Left colon (tissue), 2 donors: Measurements from ENCODE around the gene ZSCAN32. TPM values are rescaled to one million over a fixed set of nuclear protein-coding genes. Genes with fewer than 3 reads are reported as not detected.

Source experiments
- ATAC-seq: fragments of 200-7000 bp; cut with Tn5 transposase; one replicate; pipeline ENCODE4 v1.9.1; 2020; ENCODE audit warnings: mild to moderate bottlenecking, moderate library complexity
- DNase-seq, 2 donors: peaks; one replicate each; pipeline ENCODE4 v3.0.0-alpha.2; 2020
- intact Hi-C, 2 donors: fragments of 100-400 bp; cut with DNase I in 1 of 2; cut with micrococcal nuclease in 1 of 2; formaldehyde crosslinking; loops; one replicate each; pipeline versions ENCODE4 v1.11.2 to v1.14.0; 2022; cut with DNase I, micrococcal nuclease
- long read RNA-seq: library from polyadenylated mRNA; unstranded; transcript quantifications from one replicate; pipeline ENCODE4 v2.0.0, GENCODE V29; 2021
- total RNA-seq, 2 donors: library from RNA; stranded (reverse); fragmentation: NEBNext Ultra II Directional; extraction: Animal tissue kit (Norgen Biotek cat#: 25700); gene quantifications; one replicate each; pipeline ENCODE4 v1.2.1, GENCODE V29; 2021
- donor health status: DM: no; HTN: no; CAD: no.
- donor health status: DM: yes; HTN: yes; CAD: no.

The ZSCAN32 gene
- 10 to 100 TPM; 10.1 to 12.5 TPM for total RNA-seq
- long read RNA-seq, partial matches to known transcripts = 0 of 13 reads
- long read RNA-seq, other reads (novel, unspliced or antisense) = 7 of 13 reads

DNA sequence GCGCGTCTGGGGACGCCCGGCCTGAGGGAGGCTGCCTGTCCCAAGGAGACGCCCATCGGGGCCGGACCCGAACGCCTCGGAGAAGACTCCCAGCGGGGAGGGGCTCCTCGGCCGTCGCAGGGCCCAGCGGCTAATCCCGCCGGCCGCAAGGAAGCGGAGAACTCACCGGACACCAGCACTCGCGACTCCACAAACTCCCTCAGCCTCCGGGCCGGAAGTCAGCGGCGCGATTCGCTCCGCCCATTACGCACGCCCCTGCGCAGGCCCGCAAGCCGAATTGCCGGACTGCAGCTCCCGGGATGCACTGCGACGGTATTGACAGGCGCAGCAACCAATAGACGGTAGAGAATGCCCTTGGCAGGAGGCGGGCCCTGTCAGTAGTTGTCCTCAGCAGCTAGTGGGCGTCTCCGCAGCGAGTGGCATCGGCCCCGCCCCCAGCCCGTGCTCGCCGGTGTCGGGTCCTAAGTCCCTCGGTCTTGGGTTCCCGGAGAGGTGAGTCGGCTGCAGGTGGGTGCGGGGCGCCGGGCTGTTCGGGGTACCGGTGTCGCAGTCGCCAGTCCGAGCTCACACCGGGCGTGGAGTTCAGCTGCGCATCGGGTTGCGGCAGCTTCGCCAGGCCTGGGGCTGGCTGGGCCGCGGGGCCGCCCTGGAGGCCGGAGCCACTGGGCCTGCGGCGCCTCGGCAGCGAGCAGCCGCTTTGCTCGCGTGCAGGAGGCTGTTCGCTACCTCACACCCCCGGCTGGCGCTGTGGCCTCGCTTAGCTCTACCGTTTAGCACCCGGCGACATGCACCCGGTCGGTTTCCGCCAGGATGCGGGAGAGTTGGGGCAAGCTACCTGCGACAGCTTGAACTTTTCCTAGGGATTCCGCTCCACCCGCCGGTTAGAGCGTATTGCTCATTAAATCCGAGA is at the start of gene ZSCAN32, which contains the start of gene ZNF174:
Gene ZSCAN32 (minus strand): TSS at position 226 of the 910 bp plus-strand sequence. CDS start 3,447 bp downstream, outside the sequence.
Gene ZNF174 (plus strand): TSS at position 437 of the 910 bp plus-strand sequence. CDS start 790 bp downstream, outside the sequence.
- DNase-seq (peak; percentile 97 to 99), ATAC-seq (peak; percentile 98)
- intact Hi-C loops = no loop called here

DNA sequence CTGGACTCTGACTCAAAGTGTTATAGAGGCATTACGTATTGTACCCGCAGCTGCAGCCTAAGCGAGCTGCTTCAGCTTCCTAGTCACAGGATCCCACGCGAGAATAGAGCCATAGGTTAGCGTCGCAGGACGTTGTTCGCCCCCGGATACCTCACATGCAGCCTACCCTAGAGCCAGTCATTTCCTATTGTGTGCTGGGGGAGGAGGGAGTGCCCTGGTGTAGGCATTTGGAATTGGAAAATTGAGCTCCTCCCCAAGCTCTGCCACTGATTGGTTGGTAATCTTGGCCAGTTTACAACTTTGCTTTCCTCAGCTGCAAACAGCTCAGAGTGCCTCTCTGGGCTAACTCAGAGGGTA is 43.2 kb upstream of the ZSCAN32 start:
- ATAC-seq (peak; percentile 86), DNase-seq (peak; percentile 18 to 41)
- intact Hi-C loops = no loop called here

DNA sequence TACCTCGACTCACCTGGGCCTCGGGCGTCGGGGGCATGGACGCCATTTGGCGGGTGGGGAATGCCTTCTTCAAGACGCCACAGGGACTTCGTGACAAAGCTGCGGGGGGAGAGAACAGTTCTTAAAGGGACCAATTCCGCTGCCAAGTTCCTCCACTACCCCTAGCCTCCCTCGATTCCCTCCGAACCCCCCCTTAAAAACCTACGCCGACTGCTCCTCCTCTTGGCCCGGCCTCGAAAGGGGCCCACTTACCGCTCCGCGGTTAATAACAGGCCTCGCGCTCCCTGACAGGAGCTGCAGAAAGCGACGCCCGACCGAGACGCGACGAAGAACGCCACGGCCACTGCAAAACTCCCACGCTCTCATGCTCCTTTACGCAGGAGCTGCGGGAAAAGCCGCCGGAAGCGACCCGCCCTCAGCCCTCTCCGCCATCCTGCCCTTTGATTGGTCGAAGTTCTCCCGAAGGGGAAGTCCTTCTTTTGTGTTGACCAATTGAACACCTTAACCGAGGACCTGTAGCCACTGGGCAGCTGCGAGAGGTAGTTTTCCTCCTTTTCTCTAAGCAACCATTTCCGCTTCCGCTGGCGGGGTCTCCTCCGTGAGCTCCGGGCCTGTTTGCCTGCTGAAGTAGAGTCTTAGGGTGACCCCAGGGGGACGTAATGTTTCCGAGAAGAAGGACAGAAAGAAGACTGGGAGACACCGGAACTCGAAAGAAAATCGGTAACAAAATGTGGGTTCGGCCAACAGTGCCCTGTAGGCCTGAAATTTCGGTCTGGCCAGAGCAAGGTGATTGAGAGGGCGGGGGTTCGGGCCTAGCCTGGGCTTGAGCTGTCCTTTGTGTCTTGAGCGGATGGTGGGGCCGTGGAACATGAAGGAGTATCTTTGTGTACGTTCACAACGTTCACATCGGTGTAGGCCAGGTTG is 42.6 kb upstream of the ZSCAN32 start, which contains the start of the genes NAA60 and ZNF597:
Gene NAA60 (plus strand): TSS at position 573 of the 924 bp plus-strand sequence. CDS start 32,548 bp downstream, outside the sequence.
Gene ZNF597 (minus strand): TSS at position 397 of the 924 bp plus-strand sequence. CDS start 351 bp downstream, at position 46.
- intact Hi-C loops = no loop called here

DNA sequence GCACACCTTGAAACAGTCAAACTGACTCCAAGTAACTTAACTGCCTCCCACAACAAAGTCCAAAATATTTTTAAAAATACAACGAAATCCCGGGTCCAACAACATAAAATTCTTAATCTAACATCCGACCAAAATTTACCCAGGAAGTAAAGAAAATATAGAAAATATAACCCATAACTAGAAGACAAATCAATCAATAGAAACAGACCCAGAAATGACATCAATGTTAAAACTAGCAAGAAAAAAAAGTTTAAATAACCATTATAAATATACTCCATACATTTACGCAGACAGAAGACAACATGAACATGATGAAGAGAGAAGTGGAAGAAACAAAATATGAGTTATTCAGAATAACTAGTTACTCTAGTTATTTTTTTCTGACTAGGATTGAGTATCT is 38.8 kb upstream of the ZSCAN32 start:
- intact Hi-C loops = no loop called here
- DNase-seq (no peak), ATAC-seq (no peak)

More for the DNA sequence above, 42.6 kb upstream of the ZSCAN32 start, which contains the start of the genes NAA60 and ZNF597:
- DNase-seq = peak; percentile 76 to 87
- ATAC-seq = peak; percentile 98

DNA sequence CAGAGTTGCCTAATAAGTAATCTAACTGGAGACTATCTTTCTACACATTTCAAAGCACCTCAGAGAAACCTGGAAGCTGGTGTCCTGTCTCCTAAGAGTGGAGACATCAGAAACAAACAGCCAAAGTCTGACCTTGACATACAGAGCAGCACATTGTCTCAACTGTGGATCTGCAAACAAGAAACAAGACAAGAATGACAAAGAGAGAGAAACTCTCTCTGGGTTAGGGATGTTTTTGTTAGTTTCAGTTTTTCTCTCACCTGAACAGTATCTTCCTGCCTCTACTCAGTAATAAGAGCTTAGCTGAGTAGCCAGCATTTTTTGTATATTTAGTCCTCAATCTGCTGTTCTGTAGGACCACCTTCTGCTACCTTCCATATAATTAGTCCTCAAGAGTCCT is 33.6 kb upstream of the ZSCAN32 start:
- intact Hi-C loops = no loop called here
- DNase-seq (no peak), ATAC-seq (no peak)

DNA sequence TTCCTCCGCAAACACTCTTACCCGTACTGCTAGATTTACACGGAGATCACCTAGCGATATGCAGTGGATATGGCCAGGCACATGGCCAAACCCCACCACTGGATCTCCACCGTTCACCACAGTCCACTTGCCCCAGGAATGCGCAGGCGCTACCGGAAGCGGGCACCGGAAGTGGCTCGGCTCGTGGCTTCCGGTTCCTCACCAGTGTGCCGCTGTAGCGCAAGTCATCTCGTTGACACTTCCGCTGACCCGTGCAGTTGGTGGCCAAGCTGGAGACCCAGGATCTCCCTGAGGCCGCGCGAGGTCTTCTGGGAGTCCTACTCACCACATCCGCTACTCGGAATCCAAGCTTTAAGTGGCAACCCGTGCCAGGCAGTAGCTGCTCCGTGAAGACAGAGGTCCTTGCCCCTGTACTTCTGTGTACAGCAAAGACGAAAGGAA is 31.0 kb upstream of the ZSCAN32 start:
- ATAC-seq (peak; percentile 57), DNase-seq (peak; percentile 43 to 51)
- intact Hi-C loops = no loop called here

DNA sequence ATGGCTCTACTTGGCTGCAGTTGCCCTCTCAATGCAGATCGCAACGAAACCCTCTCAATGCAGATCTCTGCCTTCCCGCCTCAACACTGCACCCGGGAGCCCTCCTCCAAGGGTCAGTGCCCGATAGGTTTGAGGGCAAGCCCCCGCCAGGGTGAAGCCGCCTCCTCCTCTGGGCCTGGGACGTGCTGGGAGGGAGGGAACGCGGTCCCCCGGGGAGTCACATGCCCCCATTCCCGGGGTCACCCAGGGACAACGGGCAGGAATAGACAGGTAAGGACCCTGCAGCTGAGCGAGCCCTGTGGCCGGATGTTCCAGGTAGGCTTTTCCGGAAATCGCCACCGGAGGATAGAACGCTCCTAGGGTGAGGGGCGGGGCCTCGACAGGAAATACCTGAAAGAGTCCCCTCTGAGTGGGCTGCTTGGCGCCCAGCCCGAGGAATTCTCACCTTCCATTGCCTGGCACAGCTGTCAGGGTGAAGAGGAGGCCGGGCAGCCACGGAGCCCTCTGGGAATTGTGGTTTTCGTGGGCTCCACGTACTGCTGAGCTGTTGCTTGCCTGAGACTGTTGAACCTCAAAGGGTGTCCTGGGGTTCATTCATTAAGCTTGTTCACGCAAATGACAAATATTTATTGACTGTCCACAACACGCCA is 13.1 kb upstream of the ZSCAN32 start:
- no peak for ATAC-seq
- no peak for DNase-seq
- intact Hi-C loops = loop anchor here in 1 of 2 donors (10.0 kb wide), 1 partner anchor 89 kb away; no protein-coding TSS in a partner anchor

DNA sequence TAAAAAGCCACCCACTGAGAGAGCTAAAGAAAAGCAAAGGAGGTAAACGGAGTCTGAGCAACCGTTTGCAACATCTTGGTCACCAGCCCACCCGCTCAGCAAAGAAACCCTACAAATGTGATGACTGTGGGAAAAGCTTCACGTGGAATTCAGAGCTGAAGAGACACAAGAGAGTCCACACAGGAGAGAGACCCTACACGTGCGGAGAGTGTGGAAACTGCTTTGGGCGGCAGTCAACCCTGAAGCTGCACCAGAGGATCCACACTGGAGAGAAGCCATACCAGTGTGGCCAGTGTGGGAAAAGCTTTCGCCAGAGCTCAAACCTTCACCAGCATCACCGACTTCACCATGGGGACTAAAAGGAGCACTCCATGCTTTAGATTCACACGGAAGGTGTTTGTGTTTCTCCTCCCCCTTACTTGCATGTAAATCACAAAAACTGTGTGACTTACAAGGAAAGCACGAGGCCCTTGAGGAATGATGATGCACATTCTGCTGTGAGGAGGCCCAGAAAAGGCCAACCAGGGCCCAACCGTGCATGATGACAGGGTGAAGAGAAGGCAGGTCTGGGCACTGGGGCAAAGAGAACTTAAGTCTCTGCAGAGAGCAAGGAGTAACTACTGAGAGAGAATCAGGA is 7.9 kb upstream of the ZSCAN32 start:
- intact Hi-C loops = no loop called here
- ATAC-seq (no peak), DNase-seq (no peak)

DNA sequence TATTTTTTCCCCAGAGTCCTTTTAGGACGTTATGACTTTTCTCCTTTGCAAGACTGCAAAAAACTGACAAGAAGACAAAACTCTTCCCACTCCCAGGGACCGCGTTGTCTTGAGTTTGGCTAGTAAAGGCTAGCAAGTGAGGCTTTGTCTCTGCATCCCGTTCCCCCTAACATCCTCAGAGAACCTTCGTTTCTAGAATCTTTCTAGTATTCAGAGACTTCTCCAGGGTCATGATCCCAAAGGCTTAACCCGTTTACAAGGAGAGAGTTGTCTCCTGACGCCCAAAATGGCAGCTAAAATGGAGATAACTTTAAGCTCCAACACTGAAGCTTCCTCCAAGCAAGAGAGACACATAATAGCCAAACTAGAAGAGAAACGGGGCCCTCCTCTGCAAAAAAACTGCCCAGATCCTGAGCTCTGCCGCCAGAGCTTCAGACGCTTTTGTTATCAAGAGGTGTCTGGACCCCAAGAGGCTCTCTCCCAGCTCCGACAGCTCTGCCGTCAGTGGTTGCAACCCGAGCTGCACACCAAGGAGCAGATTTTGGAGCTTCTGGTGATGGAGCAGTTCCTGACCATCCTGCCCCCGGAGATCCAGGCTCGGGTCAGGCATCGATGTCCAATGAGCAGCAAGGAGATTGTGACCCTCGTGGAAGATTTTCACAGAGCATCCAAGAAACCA is 1.1 kb upstream of the ZSCAN32 start:
- intact Hi-C loops = no loop called here
- ATAC-seq (no peak), DNase-seq (no peak)

DNA sequence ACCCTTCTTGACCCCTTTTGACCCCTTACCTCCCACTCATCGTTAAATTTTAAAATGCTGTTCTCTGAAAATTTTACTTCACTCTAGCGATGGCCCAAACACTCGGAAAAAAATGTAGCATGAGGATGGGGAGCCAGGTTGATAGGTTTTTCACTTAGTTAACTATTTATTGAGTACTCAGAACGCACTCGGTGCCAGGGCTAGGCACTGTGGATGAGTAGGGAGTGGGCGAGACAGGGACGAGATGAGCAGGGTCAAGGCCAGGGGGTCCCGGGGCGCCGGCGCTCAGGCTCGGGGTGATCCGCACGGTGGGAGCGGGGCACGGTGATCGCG is 392 bp downstream of the ZSCAN32 start:
- intact Hi-C loops = no loop called here
- ATAC-seq = no peak
- no peak for DNase-seq

DNA sequence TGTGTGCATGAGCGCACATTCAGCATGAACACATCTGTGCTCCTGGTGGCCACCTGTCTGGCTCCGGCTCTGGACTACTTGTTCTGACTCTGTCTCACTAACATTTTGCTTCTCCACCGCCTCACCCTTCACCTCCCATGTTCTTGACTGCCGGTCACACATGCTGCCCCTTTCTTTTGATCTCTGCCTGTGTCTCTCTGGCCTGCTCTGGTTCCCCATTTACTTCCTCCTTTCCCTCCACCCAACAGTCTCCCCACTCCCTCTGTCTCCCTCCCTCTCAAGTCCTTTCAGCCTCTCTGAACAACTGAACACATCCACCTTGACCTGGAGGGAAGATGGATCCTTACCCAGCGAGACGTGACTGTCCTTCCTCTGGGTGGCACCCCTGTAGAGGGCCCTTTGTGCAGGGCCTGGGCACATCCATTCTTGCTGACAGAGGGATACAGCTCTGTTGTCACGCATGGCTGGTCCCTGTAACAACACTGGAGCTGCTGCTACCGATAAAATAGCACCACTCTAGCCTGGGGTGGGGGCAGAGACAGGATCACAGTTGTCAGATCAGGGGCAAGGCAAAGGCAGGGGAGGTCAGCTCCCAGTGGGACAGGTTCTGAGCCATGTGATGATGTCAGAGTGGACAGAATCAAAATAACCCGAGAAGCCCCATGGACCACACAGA is 11.0 kb downstream of the ZSCAN32 start:
- intact Hi-C loops = no loop called here
- DNase-seq (no peak), ATAC-seq (no peak)

DNA sequence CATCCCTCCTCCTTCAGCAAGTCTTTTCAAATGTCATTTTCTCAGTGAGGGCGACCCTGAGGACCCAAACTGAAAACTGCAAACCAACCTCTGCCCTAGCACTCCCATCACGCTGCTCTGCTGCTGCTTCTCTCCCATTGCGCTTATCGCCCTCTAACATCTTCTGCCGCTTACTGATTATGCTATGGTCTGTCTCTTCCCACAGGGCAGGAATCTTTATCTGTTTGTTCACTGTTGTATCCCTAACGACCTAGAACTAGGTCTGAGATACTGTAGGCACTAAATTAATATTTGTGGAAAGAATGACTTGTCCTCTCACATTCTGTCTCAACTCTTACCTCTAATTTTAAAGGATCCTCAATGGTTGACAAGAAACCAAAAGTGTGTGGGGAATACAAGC is 12.5 kb downstream of the ZSCAN32 start:
- intact Hi-C loops = no loop called here
- no peak for ATAC-seq

DNA sequence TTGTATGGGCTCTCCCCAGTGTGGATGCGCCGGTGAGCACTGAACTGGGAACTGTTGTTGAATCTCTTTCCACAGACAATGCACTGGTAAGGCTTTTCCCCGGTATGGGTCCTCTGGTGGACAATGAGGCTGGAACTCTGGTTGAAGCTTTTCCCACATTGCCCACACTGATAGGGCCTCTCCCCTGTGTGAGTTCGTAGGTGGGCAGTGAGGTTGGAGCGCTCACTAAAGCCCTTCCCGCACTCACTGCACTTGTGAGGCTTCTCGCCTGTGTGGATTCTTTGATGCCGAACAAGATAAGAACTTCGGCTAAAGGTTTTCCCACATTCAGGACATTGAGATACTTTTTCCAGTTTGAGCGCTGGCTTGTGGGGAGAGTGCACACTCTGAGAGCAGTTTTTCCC is 17.8 kb downstream of the ZSCAN32 start:
- ATAC-seq = no peak
- no peak for DNase-seq
- intact Hi-C loops = no loop called here

More for the DNA sequence above, 12.5 kb downstream of the ZSCAN32 start:
- no peak for DNase-seq

DNA sequence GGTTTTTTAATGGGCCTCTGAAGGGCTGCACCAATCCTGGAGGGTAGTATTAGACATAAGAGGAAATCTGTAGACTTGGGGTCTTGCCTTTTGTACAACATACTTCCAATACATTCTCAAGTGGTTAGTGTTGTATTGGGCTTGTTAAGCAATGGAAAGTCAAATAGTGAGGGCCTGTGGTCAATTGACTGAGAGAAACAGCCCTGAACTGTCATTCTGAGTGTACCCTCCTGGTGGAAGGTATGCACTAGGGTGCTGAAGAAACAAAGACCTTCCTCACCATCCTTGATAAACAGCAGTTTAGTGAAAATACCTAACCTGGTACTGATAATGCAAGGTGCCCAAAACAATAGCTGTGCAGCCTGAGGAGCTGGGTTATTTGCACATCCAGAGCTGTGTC is 22.9 kb downstream of the ZSCAN32 start:
- DNase-seq (no peak), ATAC-seq (no peak)
- intact Hi-C loops = no loop called here

DNA sequence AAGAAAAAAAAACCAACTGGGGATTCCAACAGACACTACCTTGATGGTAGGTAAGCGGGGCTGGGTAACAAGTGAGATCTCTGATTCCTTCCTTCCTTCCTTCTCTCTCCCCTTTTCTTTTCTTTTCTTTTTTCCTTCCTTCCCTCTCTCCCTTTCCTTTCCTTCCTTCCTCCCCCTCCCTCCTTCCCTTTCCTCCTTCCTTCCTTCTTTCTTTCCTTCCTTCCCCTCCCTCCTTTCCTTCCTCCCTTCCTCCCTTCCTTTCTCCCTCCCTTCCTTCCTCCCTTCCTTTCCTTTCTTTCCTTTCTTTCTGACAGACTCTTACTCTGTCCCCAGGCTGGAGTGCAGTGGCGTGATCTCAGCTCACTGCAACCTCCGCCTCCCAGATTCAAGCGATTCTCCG is 25.1 kb downstream of the ZSCAN32 start:
- no peak for ATAC-seq
- intact Hi-C loops = no loop called here
- DNase-seq = no peak

DNA sequence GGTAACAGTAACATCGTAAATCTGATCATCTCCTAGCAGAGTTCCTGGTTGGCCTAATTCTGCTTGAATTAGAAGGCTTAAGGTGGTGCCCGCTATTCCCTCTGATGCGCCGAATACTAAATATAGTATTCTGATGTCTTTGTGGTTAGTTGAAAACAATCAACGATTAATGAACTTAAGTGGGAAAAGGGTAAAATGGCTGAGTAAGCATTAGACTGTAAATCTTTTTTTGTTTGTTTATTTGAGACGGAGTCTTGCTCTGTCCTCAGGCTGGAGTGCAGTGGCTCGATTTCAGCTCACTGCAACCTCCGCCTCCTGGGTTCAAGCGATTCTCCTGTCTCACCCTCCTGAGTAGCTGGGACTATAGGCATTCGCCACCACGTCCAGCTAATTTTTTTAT is 31.7 kb downstream of the ZSCAN32 start:
- DNase-seq = no peak
- intact Hi-C loops = no loop called here
- no peak for ATAC-seq
